HepG2 (cell line): ENCODE data around the gene XPNPEP2. TPM values are rescaled to one million over a fixed set of nuclear protein-coding genes. Genes with fewer than 3 reads are reported as not detected.

Experiments
- ATAC-seq: fragments of 200-7000 bp; cut with Tn5 transposase; 3 replicates; pipeline ENCODE4 v1.9.1; 2020; ENCODE audit warnings: mild to moderate bottlenecking, moderate library complexity
- BruUV-seq: library from RNA; stranded (reverse); fragments of 400-500 nt; replicated peaks from 2 replicates; lab custom pipeline; 2021; lab: Mats Ljungman, UMichigan
- CTCF ChIA-PET: fragments of 300-600 bp; formaldehyde crosslinking; extraction: SDS; loops from one replicate; lab custom pipeline; 2021; ENCODE audit warnings: low total read pairs, inconsistent platforms, low intra/inter-chr PET ratio; lab: Yijun Ruan, JAX
- POLR2A ChIA-PET: fragments of 350-600 bp; sonication (Branson Sonifier 250); formaldehyde crosslinking; loops from one replicate; lab custom pipeline; 2020; ENCODE audit warnings: antibody characterized with exemption, inconsistent platforms; lab: Yijun Ruan, JAX
- DNase-seq: peaks from one replicate; pipeline ENCODE4 v3.0.0-alpha.2; 2015; ENCODE audit warnings: low spot score
- FAIRE-seq: peaks from 3 replicates; lab custom pipeline; 2011; peaks lifted over from hg19 to GRCh38; lab: Jason Lieb, UNC
- H2AFZ ChIP-seq: one replicate; pipeline ENCODE4 v1.6.1; 2011; ENCODE audit warnings: low read length, inconsistent platforms
- H3K27ac ChIP-seq: fragments of 300-600 bp; 3 replicates; pipeline ENCODE4 v1.8.0; 2011; ENCODE audit warnings: mixed run types, mild to moderate bottlenecking, mixed read lengths, low read length, inconsistent platforms; ENCODE audit not compliant: insufficient read depth; ENCODE audit errors: extremely low read length
- H3K27me3 ChIP-seq, 2 experiments: fragments of 200-600 bp in 1 of 2; 2 replicates in 1 of 2; 3 replicates in 1 of 2; pipeline versions ENCODE4 v1.6.0 to v1.8.0; 2011; ENCODE audit warnings: low read length in 2 of 2, mild to moderate bottlenecking in 2 of 2, moderate library complexity in 2 of 2, inconsistent platforms in 1 of 2; ENCODE audit not compliant: insufficient read depth in 2 of 2, control insufficient read depth in 1 of 2
- H3K36me3 ChIP-seq, 2 experiments: fragments of 200-600 bp in 1 of 2; replicated peaks in 1 of 2; 2 replicates in 1 of 2; 3 replicates in 1 of 2; pipeline versions ENCODE4 v1.5.1 to v1.8.0; 2011; ENCODE audit warnings: low read length in 2 of 2, inconsistent platforms in 1 of 2; ENCODE audit not compliant: insufficient read depth in 2 of 2, control insufficient read depth in 1 of 2
- H3K4me1 ChIP-seq: 2 replicates; pipeline ENCODE4 v1.5.1; 2012; ENCODE audit warnings: low read length, inconsistent platforms; ENCODE audit not compliant: insufficient read depth
- H3K4me2 ChIP-seq: 2 replicates; pipeline ENCODE4 v1.6.0; 2011; ENCODE audit warnings: low read depth, low read length, inconsistent platforms
- H3K4me3 ChIP-seq, 3 experiments: fragments of 200-600 bp in 1 of 3; sonication (generic), shearing (Covaris generic) in 1 of 3; replicated peaks in 1 of 3; 2 replicates each; pipeline ENCODE4 v1.5.1; 2011 to 2016; ENCODE audit warnings: low read length in 3 of 3, inconsistent platforms in 2 of 3, low read depth in 2 of 3, mild to moderate bottlenecking in 2 of 3, control low read depth in 1 of 3, mixed read lengths in 1 of 3; ENCODE audit not compliant: insufficient read depth in 1 of 3
- H3K79me2 ChIP-seq: one replicate; pipeline ENCODE4 v1.6.1; 2011; ENCODE audit warnings: low read length, inconsistent platforms; ENCODE audit not compliant: insufficient read depth
- H3K9ac ChIP-seq: 2 replicates; pipeline ENCODE4 v1.6.0; 2011; ENCODE audit warnings: mild to moderate bottlenecking, low read depth, low read length, inconsistent platforms; ENCODE audit not compliant: insufficient read depth
- H3K9me3 ChIP-seq: 2 replicates; pipeline ENCODE4 v1.5.1; 2012; ENCODE audit warnings: mild to moderate bottlenecking, low read length
- H4K20me1 ChIP-seq: 2 replicates; pipeline ENCODE4 v1.6.0; 2011; ENCODE audit warnings: inconsistent platforms, mild to moderate bottlenecking, low read length, moderate library complexity; ENCODE audit not compliant: insufficient read depth
- ETV5 ChIP-seq: IDR thresholded peaks from 2 replicates; pipeline ENCODE4 v1.6.1; 2018; ENCODE audit warnings: missing biosample characterization, missing genetic modification reagents, inconsistent platforms, borderline replicate concordance
- GABPA ChIP-seq, 2 experiments: IDR thresholded peaks; 2 replicates each; pipeline ENCODE4 v1.6.1; 2011 to 2016; ENCODE audit warnings: low read depth in 2 of 2, low read length in 1 of 2, missing biosample characterization in 1 of 2, missing genetic modification characterization in 1 of 2
- KLF11 ChIP-seq: IDR thresholded peaks from 2 replicates; pipeline ENCODE4 v1.6.1; 2016; ENCODE audit warnings: missing compliant biosample characterization
- MYNN ChIP-seq: sonication (generic); formaldehyde crosslinking; IDR thresholded peaks from 2 replicates; pipeline ENCODE4 v1.4.0; 2020; ENCODE audit warnings: mild to moderate bottlenecking, low read depth, missing genetic modification reagents
- POGZ ChIP-seq: sonication (generic); formaldehyde crosslinking; IDR thresholded peaks from 2 replicates; pipeline ENCODE4 v1.4.0; 2020; ENCODE audit warnings: mild to moderate bottlenecking, missing genetic modification reagents
- ZFYVE20 ChIP-seq: sonication (generic); formaldehyde crosslinking; IDR thresholded peaks from 2 replicates; pipeline ENCODE4 v1.8.0; 2023; ENCODE audit warnings: low read depth, mild to moderate bottlenecking, moderate library complexity, missing genetic modification reagents, borderline replicate concordance
- ZNF33A ChIP-seq: sonication (generic); formaldehyde crosslinking; IDR thresholded peaks from 2 replicates; pipeline ENCODE4 v1.5.1; 2020; ENCODE audit warnings: missing genetic modification reagents, mild to moderate bottlenecking, moderate library complexity, borderline replicate concordance
- WGBS: methylation state at CpG from one replicate; pipeline ENCODE4 v1.1.6; 2017; ENCODE audit warnings: low lambda C conversion rate; 5-methylcytosine and 5-hydroxymethylcytosine counted together
- in situ Hi-C: cut with HindIII; loops from 2 replicates; pipeline ENCODE4 v1.10.0; 2017; ENCODE audit warnings: low pct_unique_long_range_greater_than_20kb; ENCODE audit not compliant: extremely low pct_ligation_motif_present
- intact Hi-C: fragments of 100-400 bp; cut with micrococcal nuclease; formaldehyde crosslinking; loops from one replicate; pipeline ENCODE4 v1.10.0; 2022; ENCODE audit not compliant: unreplicated experiment
- polyA plus RNA-seq, 8 experiments: library from polyadenylated mRNA; depleted of rRNA in 3 of 8; stranded (reverse) in 7 of 8; unstranded in 1 of 8; fragments of >200 nt; fragmentation: Illumina TruSeq in 4 of 8; extraction: Trizol in 4 of 8; gene quantifications; 2 replicates each; pipeline versions ENCODE4 v1.2.1 to v1.2.3, GENCODE V29; 2011 to 2016; ENCODE audit warnings: low read depth in 4 of 8, missing spikeins in 1 of 8, mixed read lengths in 1 of 8; ENCODE audit not compliant: insufficient read depth in 1 of 8
- total RNA-seq, 5 experiments: library from RNA; depleted of rRNA; stranded (reverse); fragments of >200 nt; fragmentation: Illumina TruSeq; extraction: Trizol; gene quantifications; 2 replicates each; pipeline ENCODE4 v1.2.3, GENCODE V29; 2016; ENCODE audit warnings: low read depth in 1 of 5
- TF ChIP-seq, protein P1 (sequence below): sonication (generic); formaldehyde crosslinking; IDR thresholded peaks from 2 replicates; pipeline ENCODE4 v1.8.0; 2022; ENCODE audit warnings: missing genetic modification reagents, mild to moderate bottlenecking, inconsistent platforms, borderline replicate concordance
- TF ChIP-seq, protein P2 (sequence below): sonication (generic); formaldehyde crosslinking; IDR thresholded peaks from 2 replicates; pipeline ENCODE4 v1.9.0; 2021; ENCODE audit warnings: mild to moderate bottlenecking, missing genetic modification reagents
- TF ChIP-seq, protein P3 (sequence below): sonication (generic); formaldehyde crosslinking; IDR thresholded peaks from 2 replicates; pipeline ENCODE4 v1.5.1; 2020; ENCODE audit warnings: mild to moderate bottlenecking, missing genetic modification reagents, moderate library complexity

The XPNPEP2 gene
- total and polyA plus RNA-seq, 2 of the 13 experiments (the other 11 are each of a cell fraction or from before 2014, with no cell fraction given) = 1.1 to 1.8 TPM

DNA sequence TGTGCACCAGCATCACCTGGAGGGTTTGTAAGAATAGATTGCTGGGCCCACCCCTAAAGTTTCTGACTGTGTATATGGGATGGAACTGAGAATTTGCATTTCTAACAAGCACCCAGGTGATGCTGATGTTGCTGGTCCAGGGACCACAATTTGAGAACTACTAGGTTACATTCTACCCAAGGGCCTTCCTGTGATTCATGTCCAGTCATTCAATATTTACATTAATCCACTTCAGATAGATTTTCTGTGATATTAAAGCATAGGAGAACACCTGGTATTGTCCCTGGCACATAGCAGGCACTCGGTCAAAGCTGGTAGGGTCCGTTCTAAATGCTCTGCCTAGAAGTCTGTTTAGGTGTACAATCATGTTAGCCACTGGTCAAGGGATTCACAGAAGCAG is 19.5 kb upstream of the XPNPEP2 start (continued):
- TF ChIP-seq KLF11 (CRISPR knock-in tag) (no peak), POGZ (CRISPR knock-in tag) (no peak), GABPA (IDR thresholded peaks at IDR 0.05; ENCODE audit: low read depth, low read length) (no peak), GABPA (CRISPR knock-in tag; IDR thresholded peaks at IDR 0.05; ENCODE audit: low read depth) (no peak)
- TF ChIP-seq, protein P1, sequence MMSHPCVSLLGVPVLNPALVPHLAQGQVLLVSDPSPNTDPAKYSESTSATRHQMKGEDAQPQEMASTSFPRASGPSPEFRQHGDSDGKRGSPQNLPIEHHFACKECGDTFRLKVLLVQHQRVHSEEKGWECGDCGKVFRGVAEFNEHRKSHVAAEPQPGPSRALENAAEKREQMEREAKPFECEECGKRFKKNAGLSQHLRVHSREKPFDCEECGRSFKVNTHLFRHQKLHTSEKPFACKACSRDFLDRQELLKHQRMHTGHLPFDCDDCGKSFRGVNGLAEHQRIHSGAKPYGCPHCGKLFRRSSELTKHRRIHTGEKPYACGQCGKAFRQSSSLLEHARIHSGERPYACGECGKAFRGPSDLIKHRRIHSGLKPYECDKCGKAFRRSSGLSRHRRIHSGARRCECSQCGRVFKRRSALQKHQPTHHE = no peak

DNA sequence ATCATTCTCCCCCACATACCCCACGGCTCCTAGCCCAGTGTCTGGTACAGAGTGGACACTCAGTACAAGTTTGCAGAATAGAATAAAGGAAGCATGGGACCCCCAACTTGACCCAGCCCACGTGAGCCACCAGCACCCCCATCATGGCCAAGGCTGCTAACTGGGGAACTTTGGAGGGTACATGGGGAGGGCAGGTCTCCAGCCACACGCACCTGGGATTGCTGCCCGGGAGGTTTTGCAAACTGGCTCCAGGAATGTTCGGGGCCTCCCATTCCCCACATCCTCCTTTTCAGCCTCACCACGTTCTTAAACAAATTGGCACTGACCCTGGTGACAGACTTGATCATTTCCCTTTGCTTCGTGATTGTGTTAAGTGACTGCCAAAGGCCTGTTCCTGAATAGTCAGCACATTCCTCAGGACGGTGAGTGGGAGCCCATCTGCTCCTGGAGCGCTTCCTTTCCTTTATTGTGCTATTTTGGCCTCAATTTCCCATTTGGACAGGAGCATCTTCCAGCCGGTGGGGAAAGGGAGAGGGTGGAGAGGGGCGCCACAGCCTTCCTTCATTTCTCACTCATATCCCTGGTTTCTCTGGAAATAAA is 18.7 kb upstream of the XPNPEP2 start:
- Histone ChIP-seq H2AFZ (no peak overlapping the region), H3K4me2 (no peak overlapping the region), H3K9ac (no peak overlapping the region), H3K79me2 (no peaks in the 10 kb centered on the region), H3K36me3 (no peaks in the 10 kb centered on the region), H3K27ac (no peak overlapping the region), H3K4me3 (no peak overlapping the region), H3K27me3 (no peaks in the 10 kb centered on the region), H3K4me1 (peaks cover 18% of the 10 kb centered on the region; the same call in 1 of the 2 replicates), H4K20me1 (no peaks in the 10 kb centered on the region), H3K9me3 (no peaks in the 10 kb centered on the region)
- ChIA-PET POLR2A (no interaction called here), CTCF (no interaction called here)
- intact Hi-C loops (no loop called here), in situ Hi-C loops (loop anchor here (10.0 kb wide), 1 partner anchor 85 kb away; no protein-coding TSS in a partner anchor)
- DNase-seq (no peak), FAIRE-seq (no peak), ATAC-seq (no peak)
- 48% methylated on average over 2 of the region's 11 CpGs for WGBS
- BruUV-seq = no TSS peak
- TF ChIP-seq ZNF33A (CRISPR knock-in tag) = no peak
- TF ChIP-seq MYNN = no peak
- TF ChIP-seq ETV5 (CRISPR knock-in tag) = no peak
- TF ChIP-seq, protein P2, sequence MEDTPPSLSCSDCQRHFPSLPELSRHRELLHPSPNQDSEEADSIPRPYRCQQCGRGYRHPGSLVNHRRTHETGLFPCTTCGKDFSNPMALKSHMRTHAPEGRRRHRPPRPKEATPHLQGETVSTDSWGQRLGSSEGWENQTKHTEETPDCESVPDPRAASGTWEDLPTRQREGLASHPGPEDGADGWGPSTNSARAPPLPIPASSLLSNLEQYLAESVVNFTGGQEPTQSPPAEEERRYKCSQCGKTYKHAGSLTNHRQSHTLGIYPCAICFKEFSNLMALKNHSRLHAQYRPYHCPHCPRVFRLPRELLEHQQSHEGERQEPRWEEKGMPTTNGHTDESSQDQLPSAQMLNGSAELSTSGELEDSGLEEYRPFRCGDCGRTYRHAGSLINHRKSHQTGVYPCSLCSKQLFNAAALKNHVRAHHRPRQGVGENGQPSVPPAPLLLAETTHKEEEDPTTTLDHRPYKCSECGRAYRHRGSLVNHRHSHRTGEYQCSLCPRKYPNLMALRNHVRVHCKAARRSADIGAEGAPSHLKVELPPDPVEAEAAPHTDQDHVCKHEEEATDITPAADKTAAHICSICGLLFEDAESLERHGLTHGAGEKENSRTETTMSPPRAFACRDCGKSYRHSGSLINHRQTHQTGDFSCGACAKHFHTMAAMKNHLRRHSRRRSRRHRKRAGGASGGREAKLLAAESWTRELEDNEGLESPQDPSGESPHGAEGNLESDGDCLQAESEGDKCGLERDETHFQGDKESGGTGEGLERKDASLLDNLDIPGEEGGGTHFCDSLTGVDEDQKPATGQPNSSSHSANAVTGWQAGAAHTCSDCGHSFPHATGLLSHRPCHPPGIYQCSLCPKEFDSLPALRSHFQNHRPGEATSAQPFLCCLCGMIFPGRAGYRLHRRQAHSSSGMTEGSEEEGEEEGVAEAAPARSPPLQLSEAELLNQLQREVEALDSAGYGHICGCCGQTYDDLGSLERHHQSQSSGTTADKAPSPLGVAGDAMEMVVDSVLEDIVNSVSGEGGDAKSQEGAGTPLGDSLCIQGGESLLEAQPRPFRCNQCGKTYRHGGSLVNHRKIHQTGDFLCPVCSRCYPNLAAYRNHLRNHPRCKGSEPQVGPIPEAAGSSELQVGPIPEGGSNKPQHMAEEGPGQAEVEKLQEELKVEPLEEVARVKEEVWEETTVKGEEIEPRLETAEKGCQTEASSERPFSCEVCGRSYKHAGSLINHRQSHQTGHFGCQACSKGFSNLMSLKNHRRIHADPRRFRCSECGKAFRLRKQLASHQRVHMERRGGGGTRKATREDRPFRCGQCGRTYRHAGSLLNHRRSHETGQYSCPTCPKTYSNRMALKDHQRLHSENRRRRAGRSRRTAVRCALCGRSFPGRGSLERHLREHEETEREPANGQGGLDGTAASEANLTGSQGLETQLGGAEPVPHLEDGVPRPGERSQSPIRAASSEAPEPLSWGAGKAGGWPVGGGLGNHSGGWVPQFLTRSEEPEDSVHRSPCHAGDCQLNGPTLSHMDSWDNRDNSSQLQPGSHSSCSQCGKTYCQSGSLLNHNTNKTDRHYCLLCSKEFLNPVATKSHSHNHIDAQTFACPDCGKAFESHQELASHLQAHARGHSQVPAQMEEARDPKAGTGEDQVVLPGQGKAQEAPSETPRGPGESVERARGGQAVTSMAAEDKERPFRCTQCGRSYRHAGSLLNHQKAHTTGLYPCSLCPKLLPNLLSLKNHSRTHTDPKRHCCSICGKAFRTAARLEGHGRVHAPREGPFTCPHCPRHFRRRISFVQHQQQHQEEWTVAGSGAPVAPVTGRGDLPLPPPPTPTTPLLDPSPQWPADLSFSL (CRISPR knock-in tag) = no peak
- TF ChIP-seq, protein P3, sequence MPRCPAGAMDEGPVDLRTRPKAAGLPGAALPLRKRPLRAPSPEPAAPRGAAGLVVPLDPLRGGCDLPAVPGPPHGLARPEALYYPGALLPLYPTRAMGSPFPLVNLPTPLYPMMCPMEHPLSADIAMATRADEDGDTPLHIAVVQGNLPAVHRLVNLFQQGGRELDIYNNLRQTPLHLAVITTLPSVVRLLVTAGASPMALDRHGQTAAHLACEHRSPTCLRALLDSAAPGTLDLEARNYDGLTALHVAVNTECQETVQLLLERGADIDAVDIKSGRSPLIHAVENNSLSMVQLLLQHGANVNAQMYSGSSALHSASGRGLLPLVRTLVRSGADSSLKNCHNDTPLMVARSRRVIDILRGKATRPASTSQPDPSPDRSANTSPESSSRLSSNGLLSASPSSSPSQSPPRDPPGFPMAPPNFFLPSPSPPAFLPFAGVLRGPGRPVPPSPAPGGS (CRISPR knock-in tag) = no peak
- TF ChIP-seq ZFYVE20 (CRISPR knock-in tag) = no peak
